HG03280 (cell line): ENCODE results near the gene TAS2R46.
"Not testable (repeated sequence)": the region's sequence is repeated elsewhere in the genome, so short reads cannot be mapped to it uniquely, and the experiment has no call there.

Experiments used
- ATAC-seq: cut with Tn5 transposase; IDR thresholded peaks from one replicate; pipeline ENCODE4 v1.9.1; 2021; ENCODE audit warnings: mild to moderate bottlenecking, moderate library complexity; ENCODE audit not compliant: unreplicated experiment

TAS2R46 gene, protein sequence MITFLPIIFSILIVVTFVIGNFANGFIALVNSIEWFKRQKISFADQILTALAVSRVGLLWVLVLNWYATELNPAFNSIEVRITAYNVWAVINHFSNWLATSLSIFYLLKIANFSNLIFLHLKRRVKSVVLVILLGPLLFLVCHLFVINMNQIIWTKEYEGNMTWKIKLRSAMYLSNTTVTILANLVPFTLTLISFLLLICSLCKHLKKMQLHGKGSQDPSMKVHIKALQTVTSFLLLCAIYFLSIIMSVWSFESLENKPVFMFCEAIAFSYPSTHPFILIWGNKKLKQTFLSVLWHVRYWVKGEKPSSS

DNA sequence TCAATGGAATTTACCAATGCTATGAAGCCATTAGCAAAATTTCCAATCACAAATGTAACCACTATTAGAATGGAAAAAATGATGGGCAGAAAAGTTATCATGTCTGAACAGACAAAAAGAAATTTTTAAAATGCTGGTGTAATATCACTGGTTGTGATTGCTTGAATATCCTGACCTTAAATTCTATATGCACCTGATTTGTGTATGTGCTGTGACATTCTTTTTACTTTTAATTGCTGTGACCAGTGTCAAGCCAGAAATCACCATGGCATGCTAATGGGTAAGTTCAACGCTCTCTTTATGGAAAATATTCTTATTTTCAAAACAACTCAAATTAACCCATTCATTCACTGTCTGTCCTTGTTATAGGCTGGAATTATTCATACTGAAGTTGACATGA is at the start of gene TAS2R46:
TSS of gene TAS2R46 (minus strand) at position 101 of the 400 bp plus-strand sequence. CDS start at position 101, 0 bp downstream.
- not testable (repeated sequence) for ATAC-seq

DNA sequence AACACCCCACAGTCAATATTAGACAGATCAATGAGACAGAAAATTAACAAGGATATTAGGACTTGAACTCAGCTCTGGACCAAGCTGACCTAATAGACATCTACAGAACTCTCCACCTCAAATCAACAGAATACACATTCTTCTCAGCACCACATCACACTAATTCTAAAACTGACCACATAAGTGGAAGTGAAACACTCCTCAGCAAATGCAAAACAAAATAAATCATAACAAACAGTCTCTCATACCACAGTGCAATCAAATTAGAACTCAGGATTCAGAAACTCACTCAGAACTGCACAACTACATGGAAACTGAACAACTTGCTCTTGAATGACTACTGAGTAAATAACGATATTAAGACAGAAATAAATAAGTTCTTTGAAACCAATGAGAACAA is 49.1 kb upstream of the TAS2R46 start:
- not testable (repeated sequence) for ATAC-seq

DNA sequence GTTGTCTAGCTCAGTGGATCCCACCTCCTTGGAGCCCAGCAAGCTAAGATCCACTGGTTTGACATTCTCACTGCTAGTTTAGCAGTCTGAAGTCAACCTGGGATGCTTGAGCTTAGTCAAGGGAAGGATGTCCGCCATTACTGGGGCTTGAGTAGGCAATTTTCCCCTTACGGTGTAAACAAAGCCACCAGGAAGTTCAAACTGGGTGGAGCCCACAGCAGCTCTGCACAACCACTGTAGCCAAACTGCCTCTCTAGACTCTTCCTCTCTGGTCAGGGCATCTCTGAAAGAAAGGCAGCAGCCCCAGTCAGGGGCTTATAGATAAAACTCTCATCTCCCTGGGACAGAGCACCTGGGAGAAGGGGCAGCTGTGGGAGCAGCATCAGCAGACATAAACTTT is 46.8 kb upstream of the TAS2R46 start:
- ATAC-seq: no peak

GRCh38 chr12:11107719-11108118 is 45.6 kb upstream of the TAS2R46 start:
- no peak for ATAC-seq

- no peak for ATAC-seq
These were observed 44.2 kb upstream of the TAS2R46 start for GRCh38 chr12:11106288-11106687.

DNA sequence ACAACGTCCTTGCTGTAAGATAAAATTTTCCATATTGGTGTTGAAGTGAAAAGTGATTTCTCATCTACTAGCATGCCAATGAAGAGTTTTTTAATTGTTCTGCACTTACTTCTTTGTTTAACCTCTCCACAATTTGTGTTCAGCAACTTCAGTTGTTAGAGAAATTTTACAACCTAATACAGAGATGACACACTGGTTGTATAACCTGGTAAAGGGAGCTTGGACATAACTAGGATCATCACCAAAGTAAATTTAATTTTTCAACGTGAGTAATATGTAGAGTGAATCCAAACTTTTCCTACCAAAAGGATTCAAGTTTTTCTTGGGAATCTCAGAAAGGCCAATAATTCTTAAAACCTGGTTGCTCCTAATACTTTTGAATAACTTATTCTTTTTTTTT is 43.5 kb upstream of the TAS2R46 start:
- ATAC-seq: no peak

- ATAC-seq: not testable (repeated sequence)
These were observed 32.8 kb upstream of the TAS2R46 start for GRCh38 chr12:11094910-11095309.

GRCh38 chr12:11092128-11092527 is 30.0 kb upstream of the TAS2R46 start, which contains the start of gene TAS2R43:
Gene TAS2R43 (minus strand): TSS chr12:11092313. CDS start chr12:11092229, 84 bp downstream.
- no peak for ATAC-seq

DNA sequence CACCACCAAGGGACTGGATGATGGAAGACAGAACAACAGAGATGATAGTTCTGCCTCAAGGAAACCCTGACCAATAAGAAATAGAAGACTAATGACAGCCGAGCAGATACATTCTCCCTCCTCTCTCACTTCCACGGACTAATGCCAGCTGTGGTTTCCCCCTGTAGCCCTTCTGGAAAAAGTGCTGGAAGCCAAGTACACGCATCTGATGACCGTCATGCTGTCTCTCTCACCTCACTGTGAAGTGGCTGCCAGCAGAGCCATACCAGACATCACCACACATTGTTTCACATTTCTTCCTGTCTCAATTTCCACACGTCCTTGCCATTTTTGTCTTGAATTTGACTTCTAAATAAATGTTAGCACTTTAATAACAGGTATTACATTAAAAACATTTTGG is 27.2 kb upstream of the TAS2R46 start:
- ATAC-seq: no peak

DNA sequence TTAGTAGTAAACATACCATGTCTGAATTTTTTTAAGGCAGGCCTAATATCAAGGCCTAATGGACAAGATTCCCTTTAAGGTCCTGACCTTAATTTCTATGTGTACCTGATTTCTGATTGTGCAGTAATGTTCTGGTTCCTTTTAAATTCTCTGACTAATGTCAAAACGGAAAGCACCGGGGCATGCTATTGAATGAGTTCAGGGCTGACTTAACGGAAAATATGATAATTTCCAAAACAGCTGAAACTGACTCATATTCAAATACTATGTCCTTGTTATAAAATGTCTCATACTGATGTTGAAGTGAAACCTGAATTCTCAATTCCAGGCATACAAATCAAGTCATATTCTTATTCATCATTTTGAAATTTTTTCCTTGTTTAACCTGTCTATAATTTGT is 23.3 kb upstream of the TAS2R46 start:
- ATAC-seq: no peak

DNA sequence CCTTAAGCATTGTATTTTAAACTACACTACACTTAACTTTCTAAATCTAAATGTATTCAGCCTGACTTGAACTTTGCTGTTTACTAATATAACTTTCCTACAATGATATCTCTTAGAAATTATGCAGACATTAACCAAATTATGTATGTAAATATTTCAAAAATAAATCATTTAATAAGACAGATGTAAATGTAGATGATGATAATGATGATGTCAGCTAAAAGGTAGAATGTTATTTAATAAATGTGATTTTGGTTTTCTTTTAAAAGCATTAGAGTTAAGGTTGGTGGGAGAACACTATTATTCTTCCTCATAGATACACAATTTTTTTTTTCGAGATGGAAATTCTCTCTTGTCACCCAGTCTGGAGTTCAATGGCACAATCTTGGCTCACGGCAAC is 19.9 kb upstream of the TAS2R46 start:
- no peak for ATAC-seq

- no peak for ATAC-seq
These were observed 16.2 kb upstream of the TAS2R46 start for GRCh38 chr12:11078246-11078645.

- no peak for ATAC-seq
These were observed 13.5 kb upstream of the TAS2R46 start for GRCh38 chr12:11075642-11076041.

- no peak for ATAC-seq
These were observed 9.3 kb upstream of the TAS2R46 start for GRCh38 chr12:11071414-11071813.

DNA sequence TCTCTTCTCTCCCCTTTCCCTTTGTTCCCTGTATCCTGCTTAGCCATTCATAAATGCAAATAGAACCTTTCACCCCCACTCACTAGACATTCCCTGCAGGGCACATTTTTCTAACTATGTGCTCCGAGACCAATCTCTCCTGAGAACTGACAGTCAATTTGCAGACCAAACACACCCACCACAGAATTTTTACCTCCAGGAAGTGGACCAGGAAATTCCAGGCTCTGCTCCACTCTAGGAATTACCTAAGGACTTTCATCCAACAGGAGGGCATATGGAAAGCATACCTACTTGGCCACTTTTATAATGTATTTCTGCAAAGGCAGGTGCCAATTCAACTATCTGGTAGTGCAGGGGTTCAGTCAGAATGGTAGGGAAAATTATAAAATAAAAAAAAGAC is 8.9 kb upstream of the TAS2R46 start:
- ATAC-seq: no peak

DNA sequence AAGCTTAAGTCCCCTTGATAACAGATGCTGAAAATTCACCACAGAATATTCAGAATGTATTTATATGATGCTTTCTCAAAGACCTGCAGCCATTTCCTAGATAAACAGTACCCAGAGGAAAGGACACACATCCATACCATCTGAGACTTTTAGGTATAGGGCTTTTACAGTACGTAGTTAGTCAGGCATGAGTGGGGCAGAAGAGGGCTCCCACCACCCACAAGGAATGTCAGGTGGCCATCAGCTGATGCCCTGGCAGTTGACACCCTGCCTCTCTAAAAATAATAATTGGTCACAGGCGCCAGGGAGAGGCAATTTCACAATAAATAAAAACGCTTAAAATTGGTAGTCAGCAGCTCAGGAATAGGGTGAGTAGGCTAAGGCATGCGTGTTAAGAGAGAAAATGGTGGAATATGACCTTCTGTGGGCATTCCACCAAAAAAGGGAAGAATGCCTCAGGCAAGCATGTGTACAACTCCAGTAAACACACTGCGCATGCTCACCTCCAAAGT is 7.8 kb upstream of the TAS2R46 start:
- no peak for ATAC-seq

- no peak for ATAC-seq
These were observed 5.4 kb upstream of the TAS2R46 start for GRCh38 chr12:11067514-11067913.

GRCh38 chr12:11059784-11060183 is 2.3 kb downstream of the TAS2R46 start:
- no peak for ATAC-seq

- no peak for ATAC-seq
These were observed 3.1 kb downstream of the TAS2R46 start for GRCh38 chr12:11059041-11059440.

GRCh38 chr12:11055306-11055705 is 6.8 kb downstream of the TAS2R46 start:
- no peak for ATAC-seq

- not testable (repeated sequence) for ATAC-seq
These were observed 12.1 kb downstream of the TAS2R46 start for GRCh38 chr12:11049806-11050531.

DNA sequence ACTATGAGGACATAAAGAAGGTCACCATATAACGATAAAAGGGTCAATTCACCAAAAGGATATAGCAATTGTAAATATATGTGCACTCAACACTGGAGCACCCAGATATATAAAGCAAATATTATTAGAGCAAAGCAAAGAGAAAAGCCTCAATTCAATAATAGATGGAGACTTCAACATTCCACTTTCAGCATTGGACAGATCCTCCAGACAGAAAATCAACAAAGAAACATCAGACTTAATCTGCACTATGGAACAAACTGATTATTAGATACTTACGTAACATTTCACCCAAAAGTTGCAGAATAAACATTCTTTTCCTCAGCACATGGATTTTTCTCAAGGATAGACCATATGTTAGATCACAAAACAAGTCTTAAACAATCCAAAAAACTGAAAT is 20.7 kb downstream of the TAS2R46 start:
- not testable (repeated sequence) for ATAC-seq
